Middle frontal gyrus (tissue), 1 donor: ENCODE measurements around the gene SPRR5.

ENCODE experiments used
- DNase-seq: peaks from one replicate; pipeline ENCODE4 v3.0.0-alpha.2; 2015; ENCODE audit warnings: low spot score; ENCODE audit errors: extremely low spot score

The SPRR5 gene

DNA sequence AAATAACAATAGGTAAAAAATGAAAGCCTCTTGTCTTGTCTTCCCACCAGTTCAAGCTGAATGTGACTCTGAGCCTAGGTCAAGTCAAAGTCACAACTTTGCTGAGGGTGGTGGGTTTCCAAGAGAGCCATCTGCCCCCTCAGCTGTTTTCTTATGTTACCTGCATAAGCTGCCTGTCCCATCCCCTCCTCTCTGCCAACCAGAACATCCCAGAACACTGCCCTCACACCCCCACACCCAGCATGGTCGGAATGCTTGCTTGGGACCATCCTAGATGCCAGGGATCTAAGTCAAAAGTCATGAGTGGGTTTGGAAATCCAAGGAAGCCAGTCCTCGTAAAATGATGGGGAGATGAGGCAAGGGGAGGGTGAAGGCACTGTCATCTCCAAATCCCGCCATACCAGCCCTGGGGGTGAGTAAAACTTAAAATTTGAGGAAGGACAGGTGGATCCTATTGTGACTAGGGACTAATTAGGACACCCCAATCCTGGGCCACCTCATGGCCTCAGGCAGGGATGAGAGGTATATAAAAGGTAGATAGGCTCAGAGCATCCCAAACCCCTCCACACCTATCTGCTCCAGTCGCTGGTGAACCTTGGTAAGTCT is at the start of gene SPRR5:
SPRR5 (plus strand) TSS at position 556 of the 606 bp plus-strand sequence. CDS start 1,349 bp downstream, outside the sequence.
- no peak for DNase-seq

DNA sequence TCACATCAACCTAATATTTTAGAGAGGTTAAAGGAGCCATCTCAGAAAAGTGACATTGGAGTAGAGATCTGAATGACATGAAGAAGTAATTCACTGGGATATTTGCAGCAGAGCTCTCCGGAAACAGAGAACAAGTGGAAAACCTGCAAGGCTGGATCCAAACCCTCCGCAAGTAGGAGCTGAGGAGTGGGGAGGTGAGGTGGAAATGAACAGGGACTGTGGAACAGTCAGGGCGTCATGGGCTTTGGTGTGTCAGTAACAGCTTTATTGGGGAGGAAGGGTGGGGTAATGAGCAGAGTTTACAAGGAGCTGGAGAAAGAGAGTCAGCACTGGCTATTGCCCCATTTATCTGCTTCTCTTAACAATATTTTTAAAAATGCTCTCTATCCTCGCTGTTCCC is 48.0 kb upstream of the SPRR5 start:
- no peak for DNase-seq

DNA sequence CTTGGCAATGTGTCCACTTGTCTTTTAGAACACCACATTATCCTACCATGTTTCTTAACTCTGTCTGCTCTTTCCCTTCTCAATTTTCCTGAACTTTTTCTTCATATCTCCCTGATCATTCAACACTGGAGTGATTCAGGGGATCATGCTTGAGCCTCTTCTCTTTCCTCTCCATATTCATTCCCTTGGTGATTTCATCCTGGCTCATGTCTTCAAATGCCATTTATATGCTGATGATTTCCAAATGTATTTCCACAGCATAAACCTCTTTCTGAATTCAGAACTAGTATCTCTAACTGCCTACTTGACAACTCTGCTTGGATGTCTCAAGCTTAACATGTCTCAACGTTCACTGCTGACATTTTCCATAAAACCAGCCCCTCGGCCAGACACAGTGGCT is 47.1 kb upstream of the SPRR5 start:
- DNase-seq: no peak

DNA sequence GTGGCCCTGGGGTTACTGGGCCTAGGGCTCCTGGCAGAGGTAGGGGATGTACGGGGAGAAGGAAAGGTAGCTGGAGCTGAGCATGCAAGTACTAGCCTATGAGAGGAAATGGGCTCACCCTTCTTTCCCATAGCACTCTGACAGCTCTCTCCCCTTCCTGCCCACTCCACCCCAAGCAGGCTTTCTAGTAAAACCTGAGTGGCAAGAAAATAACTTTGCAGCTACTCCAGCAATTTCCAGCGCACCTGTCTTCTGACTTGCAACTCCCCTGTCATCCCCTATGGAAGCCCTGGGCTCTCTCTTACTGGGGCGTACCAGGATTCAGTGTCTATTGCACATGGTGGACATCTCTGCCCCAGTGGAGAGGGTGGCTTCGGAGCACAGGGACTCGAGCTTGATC is 45.4 kb upstream of the SPRR5 start:
- DNase-seq: no peak

- DNase-seq: no peak
Measured at GRCh38 chr1:152902636-152903035, 44.4 kb upstream of the SPRR5 start.

DNA sequence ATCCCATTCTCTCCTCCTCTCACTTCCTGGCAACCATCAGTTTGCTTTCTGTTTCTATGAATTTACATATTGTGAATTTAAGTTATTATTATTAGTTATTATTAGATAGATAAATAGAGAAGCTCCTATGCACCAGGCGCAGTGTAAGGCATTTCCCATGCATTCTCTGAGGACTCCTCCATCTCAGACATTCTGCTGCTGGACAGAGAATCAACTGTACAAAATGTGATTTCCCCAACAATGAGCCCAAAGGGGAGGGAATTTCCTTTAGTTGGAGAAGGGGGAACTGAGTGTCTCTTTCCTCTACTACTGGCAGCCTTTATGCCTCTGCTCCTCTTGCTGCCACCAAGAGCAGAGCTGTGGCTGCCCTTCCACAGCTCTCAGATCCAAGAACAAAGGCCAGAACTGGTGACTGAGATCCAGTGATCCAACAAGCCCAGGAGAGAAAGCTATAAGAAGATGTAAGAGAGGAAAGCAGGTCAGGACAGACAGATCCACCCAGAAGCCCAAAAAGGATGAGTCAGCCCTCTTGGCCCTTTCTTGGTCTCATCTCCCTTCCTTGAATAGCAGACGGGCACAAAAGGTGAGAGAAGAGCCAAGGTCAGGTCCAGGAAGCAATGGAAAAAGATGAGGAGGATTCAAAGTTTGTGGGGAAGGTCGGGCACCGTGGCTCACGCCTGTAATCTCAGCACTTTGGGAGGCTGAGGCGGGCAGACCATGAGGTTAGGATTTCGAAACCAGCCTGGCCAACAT is 42.1 kb upstream of the SPRR5 start:
- no peak for DNase-seq

- no peak for DNase-seq
Measured at GRCh38 chr1:152906023-152906565, 40.9 kb upstream of the SPRR5 start.

GRCh38 chr1:152907686-152908601 is 39.1 kb upstream of the SPRR5 start, which contains the start of gene IVL:
TSS of gene IVL (plus strand) at chr1:152908546. CDS start at chr1:152909798, 1,252 bp downstream.
- DNase-seq: no peak

- DNase-seq: no peak
Measured at GRCh38 chr1:152909206-152909605, 37.8 kb upstream of the SPRR5 start.

- DNase-seq: no peak
Measured at GRCh38 chr1:152912471-152912870, 34.5 kb upstream of the SPRR5 start.

- DNase-seq: no peak
Measured at GRCh38 chr1:152912900-152913299, 34.1 kb upstream of the SPRR5 start.

GRCh38 chr1:152917794-152918193 is 29.2 kb upstream of the SPRR5 start:
- DNase-seq: no peak

DNA sequence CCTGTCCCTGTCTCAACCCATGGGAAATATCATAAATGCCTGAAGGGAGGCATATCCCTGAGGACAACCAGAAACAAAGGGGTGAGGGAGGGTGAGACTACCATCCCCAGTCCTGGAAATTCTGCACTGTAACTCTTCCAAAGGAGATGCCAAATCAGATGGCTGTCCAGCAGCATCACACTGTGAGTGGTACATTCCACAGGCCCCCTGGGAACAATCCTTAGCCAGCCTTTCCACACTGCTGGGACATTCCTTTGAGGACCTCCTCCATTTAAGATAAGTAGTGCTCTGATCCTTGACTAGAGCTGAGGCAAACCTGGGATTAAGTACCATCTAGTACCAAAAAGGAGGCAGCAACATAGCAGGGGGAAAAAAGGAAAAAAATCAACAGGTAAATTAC is 27.9 kb upstream of the SPRR5 start:
- no peak for DNase-seq

DNA sequence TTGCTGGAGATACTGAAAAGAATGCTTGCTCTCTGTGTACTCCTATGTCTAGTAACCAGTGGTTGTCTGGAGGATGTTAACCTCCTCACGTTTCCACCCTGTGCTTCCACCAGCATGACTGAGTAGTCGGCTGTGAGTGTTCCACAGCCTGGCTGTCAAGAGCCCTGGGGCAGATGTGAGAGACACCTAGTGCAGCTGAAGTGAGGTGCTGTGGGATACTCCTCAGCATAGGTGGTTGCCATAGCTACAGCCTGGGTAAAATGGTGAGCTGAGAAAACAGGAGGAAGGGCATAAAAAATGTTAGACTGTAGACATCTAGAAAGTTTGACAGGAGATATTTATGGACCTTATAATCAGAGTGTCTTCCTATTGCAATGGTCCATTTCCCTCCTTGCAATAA is 22.8 kb upstream of the SPRR5 start:
- no peak for DNase-seq

DNA sequence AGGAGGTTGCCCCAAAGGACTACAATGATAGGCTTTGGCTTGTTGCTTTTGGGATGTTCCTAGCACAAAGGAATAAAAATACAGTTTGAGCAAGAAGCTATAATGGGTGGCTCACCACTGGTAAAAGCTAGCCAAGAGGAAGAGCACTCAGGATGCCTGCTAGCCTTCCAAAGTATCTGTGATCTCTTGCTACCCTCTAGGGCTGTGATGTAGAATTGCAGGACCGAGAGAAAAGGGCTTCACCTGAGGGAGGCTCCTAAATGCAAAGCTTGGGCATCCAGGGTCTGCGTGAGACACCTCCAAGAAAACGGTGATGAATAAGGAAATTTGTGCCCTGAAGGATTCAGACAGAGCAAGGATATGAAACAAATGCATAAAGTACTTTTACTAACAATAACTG is 20.9 kb upstream of the SPRR5 start:
- DNase-seq: no peak

DNA sequence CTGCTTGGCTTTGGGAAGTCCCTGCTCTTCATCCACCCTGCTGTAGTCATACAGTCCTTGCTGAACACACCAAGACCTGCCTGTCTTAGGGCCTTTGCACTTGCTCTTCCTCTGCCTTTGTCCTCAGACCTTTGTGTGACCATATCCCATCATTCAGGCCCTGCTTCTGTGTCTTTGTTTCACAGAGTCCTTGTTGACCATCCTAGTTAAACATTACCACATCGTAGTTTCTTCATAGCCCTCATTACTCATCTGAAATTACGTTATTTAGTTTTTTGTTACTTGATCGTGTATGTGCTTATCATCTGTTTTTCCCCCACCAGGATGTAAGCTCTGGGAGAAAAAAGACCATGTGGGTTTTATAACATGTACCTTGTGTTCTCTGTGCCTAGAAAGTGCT is 18.3 kb upstream of the SPRR5 start:
- no peak for DNase-seq

- DNase-seq: no peak
Measured at GRCh38 chr1:152932170-152932811, 14.7 kb upstream of the SPRR5 start.

DNA sequence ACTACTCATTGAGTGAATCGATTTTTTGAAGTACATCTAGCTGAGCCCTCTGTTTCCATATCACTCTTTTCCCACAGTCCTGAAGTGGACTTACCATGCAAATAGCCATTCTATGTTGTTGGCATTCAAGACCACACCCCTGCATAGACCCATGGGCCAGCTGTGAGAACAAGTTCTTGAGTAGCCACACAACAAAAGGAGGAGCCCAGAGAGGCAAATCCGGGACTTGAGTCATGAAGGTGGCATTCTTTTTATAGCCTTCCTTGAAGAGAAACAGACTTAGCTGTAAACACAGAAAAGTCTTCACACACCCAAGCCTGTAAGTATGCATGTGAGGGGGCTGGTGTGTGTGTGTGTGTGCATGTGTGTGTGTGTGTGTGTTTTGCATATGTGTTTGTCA is 13.8 kb upstream of the SPRR5 start:
- DNase-seq: no peak

DNA sequence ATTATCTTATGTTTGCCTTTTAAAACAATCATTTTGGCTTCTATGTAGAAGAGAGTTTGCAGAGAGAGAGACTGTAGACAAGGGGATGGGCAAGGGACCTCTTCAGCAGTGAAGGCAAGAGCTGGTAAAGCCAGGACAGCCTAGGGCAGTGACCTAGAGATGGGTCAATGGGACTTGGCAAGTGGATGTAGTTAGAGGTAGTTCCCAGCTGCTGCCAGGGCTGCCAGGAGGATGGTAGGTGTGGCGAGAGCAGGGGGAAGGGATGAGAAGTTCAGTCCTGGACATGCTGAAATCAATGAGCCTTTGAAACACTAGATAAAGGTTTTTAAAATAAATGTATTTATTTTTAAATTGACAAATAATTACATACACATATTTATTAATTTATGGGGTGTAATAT is 6.4 kb upstream of the SPRR5 start:
- no peak for DNase-seq

GRCh38 chr1:152941037-152941711 is 5.8 kb upstream of the SPRR5 start:
- no peak for DNase-seq

DNA sequence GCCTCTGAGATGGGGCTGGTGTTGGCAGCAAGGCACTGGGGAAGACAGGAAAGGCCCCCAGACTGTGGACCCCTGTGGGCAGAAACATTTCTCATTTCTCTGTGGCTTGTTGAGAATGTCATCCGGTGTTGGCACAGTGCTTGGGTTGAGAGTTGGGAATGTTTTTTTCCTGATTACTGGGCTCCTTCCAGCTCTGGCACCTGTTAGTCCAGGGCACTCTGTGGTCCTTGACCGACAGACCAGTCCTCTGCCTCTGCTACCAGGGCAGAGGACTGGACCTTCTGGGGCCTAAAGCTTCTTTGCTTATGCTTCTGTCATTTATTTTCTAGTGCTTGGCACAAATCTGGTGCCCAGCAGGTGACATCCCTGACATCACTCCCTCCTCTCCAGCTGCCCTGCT is 4.8 kb upstream of the SPRR5 start:
- no peak for DNase-seq
